GM23338 (cell line): ENCODE results near the gene UNC93B1.

Source experiments
- CREB1 ChIP-seq: fragments of 250-450 bp; sonication (Bioruptor Pico); IDR thresholded peaks from 2 replicates; pipeline ENCODE4 v1.5.0; 2020; ENCODE audit warnings: low read depth, mild to moderate bottlenecking, moderate library complexity
- CTCF ChIP-seq, 2 experiments: fragments of 200-600 bp in 1 of 2; sonication (generic) in 1 of 2; conservative IDR thresholded peaks; 2 replicates each; pipeline versions ENCODE4 v1.5.1 to v1.6.1; 2016 to 2017; ENCODE audit warnings: antibody characterized with exemption in 2 of 2, low read depth in 2 of 2, mild to moderate bottlenecking in 2 of 2, moderate library complexity in 1 of 2
- ETS1 ChIP-seq: IDR thresholded peaks from 2 replicates; pipeline ENCODE4 v1.6.1; 2016; ENCODE audit warnings: antibody characterized with exemption
- EZH2 ChIP-seq: fragments of 200-600 bp; sonication (generic); IDR thresholded peaks from one replicate; pipeline ENCODE4 v1.8.0; 2017; ENCODE audit warnings: antibody characterized with exemption, mild to moderate bottlenecking, low read depth; ENCODE audit not compliant: unreplicated experiment
- EZH2phosphoT487 ChIP-seq: fragments of 200-600 bp; sonication (generic); IDR thresholded peaks from one replicate; pipeline ENCODE4 v1.8.1; 2018; ENCODE audit warnings: antibody characterized with exemption; ENCODE audit not compliant: unreplicated experiment
- JUNB ChIP-seq: IDR thresholded peaks from one replicate; pipeline ENCODE4 v1.6.1; 2016; ENCODE audit warnings: antibody characterized with exemption; ENCODE audit not compliant: unreplicated experiment
- NANOG ChIP-seq: IDR thresholded peaks from 2 replicates; pipeline ENCODE4 v1.6.1; 2016; ENCODE audit warnings: antibody characterized with exemption, borderline replicate concordance
- POLR2AphosphoS5 ChIP-seq: IDR thresholded peaks from 2 replicates; pipeline ENCODE4 v1.6.1; 2016; ENCODE audit warnings: antibody characterized with exemption, low read depth
- REST ChIP-seq: IDR thresholded peaks from one replicate; pipeline ENCODE4 v1.6.1; 2018; ENCODE audit warnings: antibody characterized with exemption; ENCODE audit not compliant: unreplicated experiment
- ZNF114 ChIP-seq: fragments of 250-450 bp; sonication (Bioruptor Pico); IDR thresholded peaks from 2 replicates; pipeline ENCODE4 v1.5.0; 2020; ENCODE audit warnings: mild to moderate bottlenecking, moderate library complexity
- ZNF331 ChIP-seq: fragments of 250-450 bp; sonication (Bioruptor Pico); IDR thresholded peaks from 2 replicates; pipeline ENCODE4 v1.5.0; 2020; ENCODE audit warnings: low read depth, mild to moderate bottlenecking, moderate library complexity

- TF ChIP-seq CTCF (conservative IDR thresholded peaks at IDR 0.05; ENCODE audit: low read depth in 2 of 2) (no peak), POLR2AphosphoS5 (no peak), EZH2phosphoT487 (no peak), JUNB (no peak), EZH2 (no peak), ZNF114 (CRISPR knock-in tag) (no peak), REST (no peak), ETS1 (no peak), CREB1 (CRISPR knock-in tag) (no peak), ZNF331 (CRISPR knock-in tag) (no peak), NANOG (no peak)
These were observed 846 bp upstream of the UNC93B1 start for GRCh38 chr11:68004551-68005335.
